ENCODE data around the gene ABCB8.

DNA sequence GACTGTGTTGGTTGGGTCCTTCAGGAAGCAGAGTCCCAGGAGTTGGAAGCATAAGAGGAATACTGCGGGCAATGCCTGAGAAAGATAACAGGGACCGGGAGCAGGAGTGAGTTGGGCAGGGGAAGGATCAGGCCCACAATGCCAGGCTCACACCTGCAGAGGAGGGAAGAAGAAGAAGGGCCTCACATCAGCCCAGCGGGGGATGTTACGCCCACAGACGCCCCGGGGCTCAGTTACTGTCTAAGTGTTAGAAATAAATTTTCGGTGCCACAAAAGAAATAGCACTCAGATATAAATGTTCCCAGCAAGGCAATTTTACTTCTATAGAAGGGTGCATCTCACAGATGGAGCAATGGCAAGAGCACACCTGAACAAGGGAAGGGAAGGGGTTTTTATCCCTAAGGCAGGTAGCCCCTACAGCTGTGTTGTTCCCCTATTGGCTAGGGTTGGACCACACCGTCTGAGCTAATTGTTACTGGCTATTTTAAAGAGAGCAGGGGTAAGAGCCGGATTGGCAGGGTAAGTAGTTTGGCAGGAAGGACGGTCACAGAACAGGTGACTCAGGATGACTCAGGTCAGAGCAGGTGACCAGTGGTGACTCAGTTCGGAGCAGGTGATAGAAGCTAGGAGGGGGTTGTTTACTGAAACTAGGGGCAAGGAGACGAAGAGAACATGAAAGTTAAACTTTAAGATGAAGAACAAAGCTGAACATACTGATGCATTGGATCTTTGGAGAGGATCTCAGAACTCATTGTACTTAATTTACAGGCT lies 37.6 kb upstream of the ABCB8 start, which contains the start of gene NOS3:
- TF ChIP-seq, protein P1, sequence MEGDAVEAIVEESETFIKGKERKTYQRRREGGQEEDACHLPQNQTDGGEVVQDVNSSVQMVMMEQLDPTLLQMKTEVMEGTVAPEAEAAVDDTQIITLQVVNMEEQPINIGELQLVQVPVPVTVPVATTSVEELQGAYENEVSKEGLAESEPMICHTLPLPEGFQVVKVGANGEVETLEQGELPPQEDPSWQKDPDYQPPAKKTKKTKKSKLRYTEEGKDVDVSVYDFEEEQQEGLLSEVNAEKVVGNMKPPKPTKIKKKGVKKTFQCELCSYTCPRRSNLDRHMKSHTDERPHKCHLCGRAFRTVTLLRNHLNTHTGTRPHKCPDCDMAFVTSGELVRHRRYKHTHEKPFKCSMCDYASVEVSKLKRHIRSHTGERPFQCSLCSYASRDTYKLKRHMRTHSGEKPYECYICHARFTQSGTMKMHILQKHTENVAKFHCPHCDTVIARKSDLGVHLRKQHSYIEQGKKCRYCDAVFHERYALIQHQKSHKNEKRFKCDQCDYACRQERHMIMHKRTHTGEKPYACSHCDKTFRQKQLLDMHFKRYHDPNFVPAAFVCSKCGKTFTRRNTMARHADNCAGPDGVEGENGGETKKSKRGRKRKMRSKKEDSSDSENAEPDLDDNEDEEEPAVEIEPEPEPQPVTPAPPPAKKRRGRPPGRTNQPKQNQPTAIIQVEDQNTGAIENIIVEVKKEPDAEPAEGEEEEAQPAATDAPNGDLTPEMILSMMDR (IDR thresholded peaks at IDR 0.05): no peak
- no peak for TF ChIP-seq POLR2A (IDR thresholded peaks at IDR 0.05)
